ENCODE data around the gene MPP3.

Gene MPP3

GRCh38 chr17:43769859-43770258, 63.1 kb downstream of the MPP3 start:
- DNase-seq, result no peak

GRCh38 chr17:43769426-43769825, 63.5 kb downstream of the MPP3 start:
- no peak for DNase-seq

GRCh38 chr17:43768943-43769342, 64.0 kb downstream of the MPP3 start:
- DNase-seq, result no peak

GRCh38 chr17:43768382-43768781, 64.6 kb downstream of the MPP3 start:
- DNase-seq, result peak; percentile 90

GRCh38 chr17:43767713-43768059, 65.3 kb downstream of the MPP3 start:
- DNase-seq, result no peak

GRCh38 chr17:43767053-43767712, 65.8 kb downstream of the MPP3 start:
- DNase-seq, result no peak

- peak; percentile 53 for DNase-seq
Observed at GRCh38 chr17:43766413-43767052, 66.4 kb downstream of the MPP3 start.

GRCh38 chr17:43760254-43760852, 72.6 kb downstream of the MPP3 start:
- DNase-seq, result peak; percentile 84

- DNase-seq, result no peak
Observed at GRCh38 chr17:43759836-43760235, 73.1 kb downstream of the MPP3 start.

- no peak for DNase-seq
Observed at GRCh38 chr17:43758497-43759174, 74.3 kb downstream of the MPP3 start, which contains the start of gene SOST. SOST (minus strand) TSS chr17:43758791; CDS start chr17:43758741, 50 bp downstream.

GRCh38 chr17:43758086-43758485, 74.9 kb downstream of the MPP3 start:
- DNase-seq, result no peak

- DNase-seq, result no peak
Observed at GRCh38 chr17:43757171-43757660, 75.7 kb downstream of the MPP3 start.

- DNase-seq, result no peak
Observed at GRCh38 chr17:43756201-43756600, 76.7 kb downstream of the MPP3 start.

- no peak for DNase-seq
Observed at GRCh38 chr17:43755389-43755875, 77.5 kb downstream of the MPP3 start.

- DNase-seq, result no peak
Observed at GRCh38 chr17:43754947-43755346, 78.0 kb downstream of the MPP3 start.

- DNase-seq, result peak; percentile 57
Observed at GRCh38 chr17:43753493-43754129, 79.3 kb downstream of the MPP3 start.

Measured in inflammatory macrophage treated with lipopolysaccharide for 4 hours (primary cell).